Fibroblast of mammary gland (primary cell): ENCODE results near the gene PCYT2.

ENCODE experiments used
- DNase-seq: peaks from one replicate; pipeline ENCODE4 v3.0.0-alpha.2; 2010; ENCODE audit warnings: low read depth
- H3K4me3 ChIP-seq: 2 replicates; pipeline ENCODE4 v1.5.1; 2011; ENCODE audit warnings: low read depth, mild to moderate bottlenecking, low read length, moderate library complexity; ENCODE audit not compliant: control insufficient read depth
- CTCF ChIP-seq: conservative IDR thresholded peaks from 2 replicates; pipeline ENCODE4 v1.5.1; 2011; ENCODE audit warnings: low read depth, low read length, inconsistent platforms; ENCODE audit not compliant: control insufficient read depth, insufficient read depth

Gene PCYT2

GRCh38 chr17:81898029-81898866 is 13.0 kb downstream of the PCYT2 start:
- no peak for TF ChIP-seq CTCF
- peak; percentile 98 for DNase-seq
- H3K4me3 ChIP-seq = no peak overlapping the region

GRCh38 chr17:81895400-81895799 is 15.8 kb downstream of the PCYT2 start:
- no peak for DNase-seq
- no peak for TF ChIP-seq CTCF
- no peak overlapping the region for H3K4me3 ChIP-seq

- H3K4me3 ChIP-seq = peak overlapping the region; percentile 78
- no peak for DNase-seq
- TF ChIP-seq CTCF = no peak
Observed at GRCh38 chr17:81891303-81891552, 20.0 kb downstream of the PCYT2 start.

- no peak for DNase-seq
- no peak for TF ChIP-seq CTCF
- H3K4me3 ChIP-seq = peak overlapping the region; percentile 78
Observed at GRCh38 chr17:81890447-81891302, 20.5 kb downstream of the PCYT2 start.

GRCh38 chr17:81889602-81890001 is 21.6 kb downstream of the PCYT2 start:
- H3K4me3 ChIP-seq = peak overlapping the region; percentile 78
- TF ChIP-seq CTCF = no peak
- no peak for DNase-seq

- TF ChIP-seq CTCF = no peak
- no peak overlapping the region for H3K4me3 ChIP-seq
- no peak for DNase-seq
Observed at GRCh38 chr17:81888988-81889595, 22.1 kb downstream of the PCYT2 start.
